HG03571 (cell line): Measurements from ENCODE around the gene SESN1.
"Not testable (repeated sequence)": the region's sequence is repeated elsewhere in the genome, so short reads cannot be mapped to it uniquely, and the experiment has no call there.

Experiments used
- ATAC-seq: cut with Tn5 transposase; IDR thresholded peaks from one replicate; pipeline ENCODE4 v1.9.1; 2021; ENCODE audit not compliant: unreplicated experiment

Gene SESN1

GRCh38 chr6:109002882-109003281 lies 91.8 kb downstream of the SESN1 start:
- no peak for ATAC-seq

- ATAC-seq, result no peak
Measured at GRCh38 chr6:109002051-109002697, 92.5 kb downstream of the SESN1 start.

- no peak for ATAC-seq
Measured at GRCh38 chr6:109001291-109001894, 93.3 kb downstream of the SESN1 start.

- no peak for ATAC-seq
Measured at GRCh38 chr6:109000289-109000688, 94.4 kb downstream of the SESN1 start.

- ATAC-seq, result no peak
Measured at GRCh38 chr6:108999428-108999827, 95.2 kb downstream of the SESN1 start.

GRCh38 chr6:108998485-108998884 lies 96.2 kb downstream of the SESN1 start:
- no peak for ATAC-seq

GRCh38 chr6:108996208-108996607 lies 98.4 kb downstream of the SESN1 start:
- no peak for ATAC-seq

- no peak for ATAC-seq
Measured at GRCh38 chr6:108995296-108995695, 99.3 kb downstream of the SESN1 start.

- ATAC-seq, result no peak
Measured at GRCh38 chr6:108993876-108994275, 100.8 kb downstream of the SESN1 start.

- no peak for ATAC-seq
Measured at GRCh38 chr6:108989700-108990099, 104.9 kb downstream of the SESN1 start.

- ATAC-seq, result no peak
Measured at GRCh38 chr6:108988765-108989164, 105.9 kb downstream of the SESN1 start.

GRCh38 chr6:108988296-108988695 lies 106.3 kb downstream of the SESN1 start:
- ATAC-seq, result no peak

GRCh38 chr6:108987156-108987555 lies 107.5 kb downstream of the SESN1 start:
- ATAC-seq, result no peak

- no peak for ATAC-seq
Measured at GRCh38 chr6:108985301-108985700, 109.3 kb downstream of the SESN1 start.

GRCh38 chr6:108983151-108983550 lies 111.5 kb downstream of the SESN1 start:
- no peak for ATAC-seq

- no peak for ATAC-seq
Measured at GRCh38 chr6:108982154-108983113, 112.2 kb downstream of the SESN1 start.

- not testable (repeated sequence) for ATAC-seq
Measured at GRCh38 chr6:108978638-108979037, 116.0 kb downstream of the SESN1 start.

- no peak for ATAC-seq
Measured at GRCh38 chr6:108974201-108974600, 120.4 kb downstream of the SESN1 start.

GRCh38 chr6:108969776-108970175 lies 124.9 kb downstream of the SESN1 start:
- no peak for ATAC-seq

GRCh38 chr6:108968325-108969316 lies 126.0 kb downstream of the SESN1 start:
- ATAC-seq, result no peak
